B cell (primary cell): ENCODE results near the gene GID4. TPM values are rescaled to one million over a fixed set of nuclear protein-coding genes. Genes with fewer than 3 reads are reported as not detected.
A peak's percentile ranks its signal among the peaks of the same experiment; 100 is the strongest.

Source experiments
- ATAC-seq: fragments of 200-7000 bp; cut with Tn5 transposase; one replicate; pipeline ENCODE4 v1.10.0; 2021; ENCODE audit warnings: low read depth, mild to moderate bottlenecking, moderate number of reproducible peaks, moderate library complexity
- CTCF ChIA-PET: fragments of 350-600 bp; sonication (Branson Sonifier 250); formaldehyde crosslinking; loops from one replicate; lab custom pipeline; 2021; ENCODE audit warnings: antibody characterized with exemption, inconsistent platforms; lab: Charles Lee
- POLR2A ChIA-PET: fragments of 350-600 bp; sonication (Branson Sonifier 250); formaldehyde crosslinking; loops from one replicate; lab custom pipeline; 2021; ENCODE audit warnings: antibody characterized with exemption; lab: Charles Lee
- DNase-seq: peaks from one replicate; pipeline ENCODE4 v3.0.0; 2013
- H2AFZ ChIP-seq: 2 replicates; pipeline ENCODE4 v1.6.1; 2012; ENCODE audit warnings: mild to moderate bottlenecking, low read depth, low read length; ENCODE audit not compliant: insufficient read depth, poor library complexity, severe bottlenecking
- H3K27ac ChIP-seq, 2 donors: 1 replicate in 1 of 2; 2 replicates in 1 of 2; pipeline ENCODE4 v1.5.1; 2012 to 2013; ENCODE audit warnings: low read length in 2 of 2, mild to moderate bottlenecking in 2 of 2, moderate library complexity in 1 of 2
- H3K27me3 ChIP-seq, 4 experiments: fragments of 200-600 bp in 1 of 4; sonication (generic) in 1 of 4; replicated peaks in 1 of 4; 1 replicate in 2 of 4; 2 replicates in 2 of 4; pipeline versions ENCODE4 v1.6.1 to v1.7.0; 2013 to 2016; ENCODE audit warnings: low read length in 3 of 4, mild to moderate bottlenecking in 2 of 4, mixed read lengths in 1 of 4, moderate library complexity in 1 of 4; ENCODE audit not compliant: insufficient read depth in 4 of 4, control insufficient read depth in 3 of 4; ENCODE audit errors: control extremely low read depth in 1 of 4
- H3K36me3 ChIP-seq, 2 experiments: replicated peaks in 1 of 2; 1 replicate in 1 of 2; 2 replicates in 1 of 2; pipeline versions ENCODE4 v1.6.1 to v1.7.1; 2013; ENCODE audit warnings: low read length in 1 of 2; ENCODE audit not compliant: insufficient read depth in 2 of 2, control insufficient read depth in 1 of 2; ENCODE audit errors: control extremely low read depth in 1 of 2, extremely low read depth in 1 of 2
- H3K4me1 ChIP-seq, 2 donors: fragments of 200-600 bp in 1 of 2; sonication (generic) in 1 of 2; 1 replicate in 1 of 2; 2 replicates in 1 of 2; pipeline versions ENCODE4 v1.5.1 to v1.6.1; 2013 to 2017; ENCODE audit warnings: low read length in 2 of 2; ENCODE audit not compliant: control insufficient read depth in 2 of 2, insufficient read depth in 2 of 2
- H3K4me2 ChIP-seq: replicated peaks from 2 replicates; pipeline ENCODE3; 2012; ENCODE audit warnings: mild to moderate bottlenecking, low read depth, low read length; ENCODE audit not compliant: poor library complexity, severe bottlenecking
- H3K4me3 ChIP-seq, 5 experiments: fragments of 200-600 bp in 1 of 5; sonication (generic) in 1 of 5; 1 replicate in 3 of 5; 2 replicates in 2 of 5; pipeline versions ENCODE4 v1.5.1 to v1.7.0; 2011 to 2016; ENCODE audit warnings: low read length in 4 of 5, mild to moderate bottlenecking in 4 of 5, low read depth in 2 of 5, control low read depth in 1 of 5, moderate library complexity in 1 of 5; ENCODE audit not compliant: insufficient read depth in 1 of 5; ENCODE audit errors: control extremely low read depth in 1 of 5, extremely low read depth in 1 of 5
- H3K79me2 ChIP-seq: fragments of 200-600 bp; sonication (generic); one replicate; pipeline ENCODE4 v1.6.0; 2016; ENCODE audit warnings: low read length; ENCODE audit not compliant: control insufficient read depth, insufficient read depth
- H3K9ac ChIP-seq: fragments of 200-600 bp; sonication (generic); 2 replicates; pipeline ENCODE4 v1.6.1; 2017; ENCODE audit warnings: mild to moderate bottlenecking, low read length, moderate library complexity
- H3K9me3 ChIP-seq, 3 donors: one replicate each; pipeline versions ENCODE4 v1.6.1 to v1.7.1; 2013; ENCODE audit warnings: low read length in 2 of 3; ENCODE audit not compliant: control insufficient read depth in 2 of 3, insufficient read depth in 1 of 3; ENCODE audit errors: control extremely low read depth in 1 of 3
- H4K20me1 ChIP-seq: 2 replicates; pipeline ENCODE4 v1.6.0; 2012; ENCODE audit warnings: mild to moderate bottlenecking, low read length; ENCODE audit not compliant: insufficient read depth, control insufficient read depth, poor library complexity, severe bottlenecking
- H3K27ac Mint-ChIP-seq: one replicate; pipeline ENCODE4 v1.8.0; 2021; ENCODE audit warnings: mixed read lengths
- H3K27me3 Mint-ChIP-seq: one replicate; pipeline ENCODE4 v1.8.0; 2021; ENCODE audit warnings: mixed read lengths
- H3K4me1 Mint-ChIP-seq: one replicate; pipeline ENCODE4 v1.8.0; 2021; ENCODE audit warnings: mixed read lengths
- H3K4me3 Mint-ChIP-seq: one replicate; pipeline ENCODE4 v1.8.0; 2021; ENCODE audit warnings: mixed read lengths
- H3K9me3 Mint-ChIP-seq: one replicate; pipeline ENCODE4 v1.8.0; 2022; ENCODE audit warnings: mixed read lengths; ENCODE audit not compliant: insufficient read depth
- EZH2 ChIP-seq: IDR thresholded peaks from 2 replicates; pipeline ENCODE4 v1.6.1; 2012; ENCODE audit warnings: borderline replicate concordance, low read depth, mild to moderate bottlenecking, moderate library complexity, low read length; ENCODE audit not compliant: insufficient read depth, poor library complexity, severe bottlenecking
- WGBS: methylation state at CpG from one replicate; pipeline ENCODE4 v1.1.5; 2013; ENCODE audit warnings: missing lambda C conversion rate; ENCODE audit not compliant: insufficient coverage; 5-methylcytosine and 5-hydroxymethylcytosine counted together
- intact Hi-C: fragments of 100-400 bp; cut with micrococcal nuclease; formaldehyde crosslinking; loops from one replicate; pipeline ENCODE4 v1.10.0; 2022
- polyA plus RNA-seq: library from polyadenylated mRNA; depleted of rRNA; stranded (reverse); fragments of >200 nt; gene quantifications from 2 replicates; pipeline ENCODE4 v1.2.3, GENCODE V29; 2012
- total RNA-seq, 2 donors: library from RNA; stranded (reverse); fragments of 120-200 nt in 1 of 2; gene quantifications; 1 replicate in 1 of 2; 2 replicates in 1 of 2; pipeline versions ENCODE4 v1.2.3 to v1.2.4, GENCODE V29; 2013 to 2022
- TF ChIP-seq, protein P1 (sequence below): fragments of 200-600 bp; IDR thresholded peaks from one replicate; pipeline ENCODE4 v1.8.0; 2022; ENCODE audit warnings: antibody characterized with exemption, mild to moderate bottlenecking

The GID4 gene
- total and polyA plus RNA-seq, 2 donors (not counting 1 experiment from before 2014, with no cell fraction given): 5.6 to 11.8 TPM

GRCh38 chr17:18033442-18034099 lies 5.6 kb upstream of the GID4 start:
- peak; percentile 72 for ATAC-seq
- H3K9ac ChIP-seq: no peak overlapping the region
- no peak overlapping the region for H3K4me2 ChIP-seq
- ChIA-PET POLR2A (interaction anchor here (0.7 to 1.4 kb wide), 3 partner anchors 61 to 339 kb away, joined by 3 to 4 read pairs (median 3); partner anchors contain the start of genes DRC3 and TOM1L2), CTCF (interaction anchor here (0.6 to 2.0 kb wide), 20 partner anchors 10 to 537 kb away, joined by 3 to 15 read pairs (median 4); partner anchors contain the start of genes DRC3 and TOM1L2)
- H3K27ac ChIP-seq: no peak overlapping the region
- no peak overlapping the region for H2AFZ ChIP-seq
- Mint-ChIP-seq H3K4me3 (no peak overlapping the region), H3K27ac (peak overlapping the region; percentile 82), H3K9me3 (no peaks in the 10 kb centered on the region), H3K4me1 (peaks cover 54% of the 10 kb centered on the region), H3K27me3 (no peaks in the 10 kb centered on the region)
- peaks cover 97% of the 10 kb centered on the region for H3K79me2 ChIP-seq
- TF ChIP-seq, protein P1, sequence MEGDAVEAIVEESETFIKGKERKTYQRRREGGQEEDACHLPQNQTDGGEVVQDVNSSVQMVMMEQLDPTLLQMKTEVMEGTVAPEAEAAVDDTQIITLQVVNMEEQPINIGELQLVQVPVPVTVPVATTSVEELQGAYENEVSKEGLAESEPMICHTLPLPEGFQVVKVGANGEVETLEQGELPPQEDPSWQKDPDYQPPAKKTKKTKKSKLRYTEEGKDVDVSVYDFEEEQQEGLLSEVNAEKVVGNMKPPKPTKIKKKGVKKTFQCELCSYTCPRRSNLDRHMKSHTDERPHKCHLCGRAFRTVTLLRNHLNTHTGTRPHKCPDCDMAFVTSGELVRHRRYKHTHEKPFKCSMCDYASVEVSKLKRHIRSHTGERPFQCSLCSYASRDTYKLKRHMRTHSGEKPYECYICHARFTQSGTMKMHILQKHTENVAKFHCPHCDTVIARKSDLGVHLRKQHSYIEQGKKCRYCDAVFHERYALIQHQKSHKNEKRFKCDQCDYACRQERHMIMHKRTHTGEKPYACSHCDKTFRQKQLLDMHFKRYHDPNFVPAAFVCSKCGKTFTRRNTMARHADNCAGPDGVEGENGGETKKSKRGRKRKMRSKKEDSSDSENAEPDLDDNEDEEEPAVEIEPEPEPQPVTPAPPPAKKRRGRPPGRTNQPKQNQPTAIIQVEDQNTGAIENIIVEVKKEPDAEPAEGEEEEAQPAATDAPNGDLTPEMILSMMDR: peak; percentile 73
- TF ChIP-seq EZH2: no peak
- no peak overlapping the region for H3K4me3 ChIP-seq
- intact Hi-C loops: loop anchor here (1.0 to 10.0 kb wide), 8 partner anchors 61 to 1941 kb away; partner anchors contain the start of genes AKAP10, DRC3, MPRIP and RAI1
- H3K36me3 ChIP-seq: peaks cover 1 to 2% of the 10 kb centered on the region in 2 experiments
- no peaks in the 10 kb centered on the region for H3K9me3 ChIP-seq
- no peaks in the 10 kb centered on the region for H3K27me3 ChIP-seq
- H3K4me1 ChIP-seq: peaks cover 16 to 39% of the 10 kb centered on the region in 2 donors
- 20% methylated on average over 4 of the region's 5 CpGs for WGBS
- peaks cover 61% of the 10 kb centered on the region for H4K20me1 ChIP-seq
- peak; percentile 86 for DNase-seq

DNA sequence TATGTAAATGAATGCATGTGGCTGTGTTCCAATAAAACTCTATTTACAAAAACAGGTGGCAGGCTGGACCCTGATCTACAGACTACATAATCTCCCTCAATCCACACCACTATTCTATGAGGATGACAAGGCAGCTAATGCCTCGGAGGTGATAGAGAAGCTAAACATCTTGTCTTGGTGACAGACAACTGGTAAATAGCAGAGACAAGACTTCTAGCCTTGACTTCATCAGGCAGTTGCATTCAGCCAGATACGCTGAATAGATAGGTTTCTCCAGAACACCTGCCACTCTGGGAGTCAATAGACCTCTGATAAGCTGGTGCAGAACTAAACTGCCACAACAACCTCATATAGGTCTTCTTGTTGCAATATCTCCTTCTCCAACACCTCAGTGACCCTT lies 3.5 kb upstream of the GID4 start:
- H3K4me3 ChIP-seq: no peak overlapping the region
- Mint-ChIP-seq H3K9me3 (no peaks in the 10 kb centered on the region), H3K4me1 (peaks cover 68% of the 10 kb centered on the region), H3K27me3 (no peaks in the 10 kb centered on the region), H3K4me3 (no peak overlapping the region), H3K27ac (peak overlapping the region; percentile 59)
- H4K20me1 ChIP-seq: peaks cover 56% of the 10 kb centered on the region
- H2AFZ ChIP-seq: no peak overlapping the region
- POLR2A ChIA-PET: no interaction called here
- peaks cover 0 to 2% of the 10 kb centered on the region in 2 experiments for H3K36me3 ChIP-seq
- H3K4me2 ChIP-seq: no peak overlapping the region
- no peak overlapping the region for H3K9ac ChIP-seq
- WGBS: 100% methylated on average over 1 of the region's 2 CpGs
- H3K27ac ChIP-seq: no peak overlapping the region
- CTCF ChIA-PET: interaction anchor here (0.6 to 1.6 kb wide), 7 partner anchors 7 to 1443 kb away, joined by 3 to 8 read pairs (median 3); no protein-coding TSS in a partner anchor
- intact Hi-C loops: loop anchor here (5.0 to 10.0 kb wide), 5 partner anchors 201 to 1939 kb away; partner anchors contain the start of genes AKAP10, MPRIP, RASD1 and SREBF1
- H3K4me1 ChIP-seq: peaks cover 24 to 47% of the 10 kb centered on the region in 2 donors
- H3K79me2 ChIP-seq: peaks cover 91% of the 10 kb centered on the region
- H3K27me3 ChIP-seq: no peaks in the 10 kb centered on the region
- TF ChIP-seq EZH2: no peak
- DNase-seq (no peak), ATAC-seq (no peak)
- H3K9me3 ChIP-seq: no peaks in the 10 kb centered on the region
